ENCODE data around the gene NPL. TPM values are rescaled to one million over a fixed set of nuclear protein-coding genes. Genes with fewer than 3 reads are reported as not detected.

Gene NPL
- polyA plus RNA-seq, 2 of the 4 experiments (the other 2 are of a cell fraction) = 0.80 to 1.0 TPM

- Histone ChIP-seq H3K4me2 (no peak overlapping the region), H3K9me3 (no peaks in the 10 kb centered on the region), H3K4me3 (no peak overlapping the region), H3K4me1 (no peaks in the 10 kb centered on the region), H3K27ac (no peak overlapping the region)
- no peak for TF ChIP-seq ZC3H11A (IDR thresholded peaks at IDR 0.05)
- TF ChIP-seq MAX (IDR thresholded peaks at IDR 0.05) = no peak
- no peak for TF ChIP-seq RCOR1 (IDR thresholded peaks at IDR 0.05; ENCODE audit: low read depth, low read length)
- no peak for TF ChIP-seq FOXS1 (CRISPR knock-in tag; IDR thresholded peaks at IDR 0.05)
- TF ChIP-seq, protein P1, sequence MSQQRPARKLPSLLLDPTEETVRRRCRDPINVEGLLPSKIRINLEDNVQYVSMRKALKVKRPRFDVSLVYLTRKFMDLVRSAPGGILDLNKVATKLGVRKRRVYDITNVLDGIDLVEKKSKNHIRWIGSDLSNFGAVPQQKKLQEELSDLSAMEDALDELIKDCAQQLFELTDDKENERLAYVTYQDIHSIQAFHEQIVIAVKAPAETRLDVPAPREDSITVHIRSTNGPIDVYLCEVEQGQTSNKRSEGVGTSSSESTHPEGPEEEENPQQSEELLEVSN (IDR thresholded peaks at IDR 0.05; ENCODE audit: borderline replicate concordance, low read depth) = no peak
- TF ChIP-seq RFX5 (IDR thresholded peaks at IDR 0.05) = no peak
- TF ChIP-seq EHMT2 (IDR thresholded peaks at IDR 0.05; ENCODE audit: low read depth) = no peak
- no peak for TF ChIP-seq HOXA7 (CRISPR knock-in tag; IDR thresholded peaks at IDR 0.05)
- TF ChIP-seq CHD4 (IDR thresholded peaks at IDR 0.05; ENCODE audit: borderline replicate concordance) = no peak
- no peak for TF ChIP-seq ZNF302 (CRISPR knock-in tag; IDR thresholded peaks at IDR 0.05)
- TF ChIP-seq BCL3 (IDR thresholded peaks at IDR 0.05) = no peak
- no peak for TF ChIP-seq ESRRA (IDR thresholded peaks at IDR 0.05; ENCODE audit: borderline replicate concordance, low read length)
- TF ChIP-seq RNF2 (IDR thresholded peaks at IDR 0.05; ENCODE audit: borderline replicate concordance, low read depth) = no peak
- no peak for TF ChIP-seq EHF (CRISPR knock-in tag; IDR thresholded peaks at IDR 0.05)
- TF ChIP-seq RARB (CRISPR knock-in tag; IDR thresholded peaks at IDR 0.05) = no peak
- TF ChIP-seq TFCP2L1 (CRISPR knock-in tag; IDR thresholded peaks at IDR 0.05) = no peak
- TF ChIP-seq KDM1A (IDR thresholded peaks at IDR 0.05; ENCODE audit: low read depth) = no peak
- TF ChIP-seq USF2 (IDR thresholded peaks at IDR 0.05) = no peak
- no peak for TF ChIP-seq MAZ (IDR thresholded peaks at IDR 0.05; ENCODE audit: borderline replicate concordance, low read depth, low read length)
- TF ChIP-seq JUN (IDR thresholded peaks at IDR 0.05) = no peak
- ChIA-PET CTCF (interaction anchor here (1.0 to 13.8 kb wide), 2 partner anchors 9 to 182 kb away, joined by 3 to 415 read pairs; partner anchors contain the start of gene RGS16), POLR2A (no interaction called here)
- DNase-seq (ENCODE audit: low read depth in 1 of 2, low spot score in 1 of 2) (no peak), FAIRE-seq (no peak), ATAC-seq (no peak)
- WGBS (ENCODE audit: missing lambda C conversion rate) = 48% methylated on average over 2 of the region's 2 CpGs
Observed at GRCh38 chr1:182779530-182779929, 10.0 kb upstream of the NPL start.

DNA sequence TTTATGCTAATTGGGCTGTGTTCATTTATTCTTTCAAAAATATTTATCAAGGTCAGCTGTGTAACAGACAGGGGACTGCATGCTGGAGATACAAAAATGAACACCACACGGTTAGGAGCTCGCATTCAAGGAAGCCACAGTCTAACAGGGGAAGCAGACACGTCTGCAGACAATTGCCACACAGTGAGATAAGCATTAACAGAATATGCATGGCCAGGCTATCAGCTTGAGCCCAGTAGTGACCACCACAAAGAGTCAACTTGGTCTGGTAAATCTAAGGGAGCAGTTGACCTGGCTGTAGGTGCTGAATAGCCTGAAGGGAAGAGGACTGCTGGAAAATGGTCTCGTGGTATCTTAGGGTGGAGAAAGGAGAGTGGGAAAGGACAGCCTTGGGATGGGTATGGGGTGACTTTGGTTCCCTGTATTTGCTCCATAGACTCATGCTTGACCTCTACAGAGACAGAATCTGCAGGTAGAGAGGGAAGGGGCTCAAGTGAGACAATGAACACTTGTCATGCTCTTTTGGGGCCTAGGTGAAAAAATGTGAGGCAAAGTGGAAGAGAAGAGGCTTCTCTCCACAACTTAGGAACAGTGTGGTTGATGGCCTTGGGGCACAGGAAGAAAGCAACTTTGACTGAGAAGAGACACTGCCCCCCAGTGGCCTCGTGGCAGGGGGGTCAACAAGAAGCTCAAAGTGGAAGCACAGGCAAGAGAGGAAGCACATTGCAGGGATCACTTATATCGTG, 7.6 kb upstream of the NPL start:
- DNase-seq (ENCODE audit: low read depth in 1 of 2, low spot score in 1 of 2) = peak; percentile 28 to 47
- WGBS (ENCODE audit: missing lambda C conversion rate) = 37% methylated on average over 6 of the region's 6 CpGs
- no peak for FAIRE-seq
- H3K27ac ChIP-seq = no peak overlapping the region
- ChIA-PET POLR2A (no interaction called here), CTCF (interaction anchor here (0.6 to 13.8 kb wide), 22 partner anchors 10 to 700 kb away, joined by 3 to 415 read pairs (median 4); partner anchors contain the start of genes RGS16, RGSL1 and RNASEL)
- ATAC-seq = peak; percentile 42 to 78; a peak in 4 of 6 replicates
- no peaks in the 10 kb centered on the region for H3K4me1 ChIP-seq
- H3K9me3 ChIP-seq = no peaks in the 10 kb centered on the region
- H3K4me2 ChIP-seq = no peak overlapping the region
- H3K4me3 ChIP-seq = no peak overlapping the region
- TF ChIP-seq USF2 (IDR thresholded peaks at IDR 0.05) = no peak
- TF ChIP-seq TFCP2L1 (CRISPR knock-in tag; IDR thresholded peaks at IDR 0.05) = no peak
- no peak for TF ChIP-seq NR3C1 (IDR thresholded peaks at IDR 0.05)
- TF ChIP-seq MYC (IDR thresholded peaks at IDR 0.05; ENCODE audit: borderline replicate concordance, low read length) = no peak
- peak; percentile 50 for TF ChIP-seq CTCF (IDR thresholded peaks at IDR 0.05)
- peak; percentile 39; the same call in 2 of the 3 replicates for TF ChIP-seq SMC3 (IDR thresholded peaks at IDR 0.05)
- TF ChIP-seq RAD21 (conservative IDR thresholded peaks at IDR 0.05 in 1 of 2, IDR thresholded peaks at IDR 0.05 in 1 of 2) = peak; percentile 45 to 68; a peak in 4 of 5 replicates
- no peak for TF ChIP-seq FOXS1 (CRISPR knock-in tag; IDR thresholded peaks at IDR 0.05)
